GM18499 (cell line): ENCODE results near the gene POMGNT2.
"Not testable (repeated sequence)": the region's sequence is repeated elsewhere in the genome, so short reads cannot be mapped to it uniquely, and the experiment has no call there.

Source experiments
- ATAC-seq: cut with Tn5 transposase; IDR thresholded peaks from one replicate; pipeline ENCODE4 v1.9.1; 2021; ENCODE audit warnings: moderate number of reproducible peaks; ENCODE audit not compliant: insufficient read depth, unreplicated experiment

Gene POMGNT2

DNA sequence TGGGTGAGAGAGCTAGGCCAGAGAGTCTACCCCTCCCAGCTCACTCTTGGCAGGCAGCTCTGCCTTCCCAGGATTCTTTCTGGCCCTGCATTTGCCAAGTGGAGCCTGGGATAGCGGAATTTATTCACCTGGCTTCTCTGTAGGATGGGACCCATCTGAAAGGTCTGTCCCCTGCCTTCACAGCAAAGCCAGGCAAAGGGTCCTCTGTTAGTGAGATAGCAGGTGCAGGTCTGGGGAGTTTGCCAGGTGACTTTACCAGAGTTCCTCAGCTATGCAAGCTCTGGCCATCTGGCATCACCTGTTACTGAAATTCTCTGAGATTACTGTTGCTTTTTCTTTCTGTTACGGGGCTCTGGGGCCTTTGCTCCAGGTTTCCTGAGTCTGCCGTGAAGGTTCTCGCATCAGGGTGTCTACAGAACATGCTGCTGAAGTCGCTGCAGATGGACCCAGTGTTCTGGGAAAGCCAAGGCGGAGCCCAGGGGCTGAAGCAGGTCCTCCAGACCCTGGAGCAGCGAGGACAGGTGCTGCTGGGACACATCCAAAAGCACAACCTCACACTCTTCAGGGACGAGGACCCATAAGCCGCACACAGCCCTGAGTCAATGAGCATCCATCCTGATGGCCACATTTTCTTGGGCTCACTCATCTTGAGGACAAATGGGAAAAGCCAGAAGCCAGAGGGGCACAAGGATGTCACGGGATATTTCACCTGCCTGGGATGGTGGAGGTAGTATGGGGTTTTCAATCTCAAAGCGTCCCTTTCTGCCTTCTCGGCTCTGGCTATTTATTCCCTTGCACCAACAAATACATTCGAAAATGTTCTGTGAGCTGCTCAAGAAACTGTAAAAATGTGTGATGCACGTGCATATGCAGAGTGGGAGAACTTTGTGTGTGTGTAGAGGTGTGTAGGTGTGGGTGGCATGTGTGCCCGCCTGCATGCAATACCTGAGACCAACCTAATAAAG, 49.8 kb downstream of the POMGNT2 start:
- ATAC-seq: no peak

DNA sequence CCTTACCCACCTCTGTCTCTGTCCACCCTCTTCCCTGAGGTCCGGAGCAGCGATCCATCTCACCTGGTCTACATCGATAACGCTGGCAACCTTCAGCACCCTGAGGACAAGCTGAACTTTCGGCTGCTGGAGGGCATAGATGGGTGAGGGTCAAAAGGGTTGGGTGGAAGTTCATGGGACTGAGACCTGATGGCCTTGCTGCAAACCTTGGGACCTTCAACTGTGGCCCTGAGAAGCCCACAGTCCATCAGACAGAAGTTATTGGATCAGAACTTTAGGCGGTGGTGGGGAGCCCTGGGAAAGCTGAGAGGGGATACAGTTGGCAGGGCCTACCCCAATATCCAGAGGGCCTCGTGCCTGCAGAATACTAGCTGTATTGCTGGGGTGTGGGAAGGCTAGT, 50.5 kb downstream of the POMGNT2 start:
- no peak for ATAC-seq

DNA sequence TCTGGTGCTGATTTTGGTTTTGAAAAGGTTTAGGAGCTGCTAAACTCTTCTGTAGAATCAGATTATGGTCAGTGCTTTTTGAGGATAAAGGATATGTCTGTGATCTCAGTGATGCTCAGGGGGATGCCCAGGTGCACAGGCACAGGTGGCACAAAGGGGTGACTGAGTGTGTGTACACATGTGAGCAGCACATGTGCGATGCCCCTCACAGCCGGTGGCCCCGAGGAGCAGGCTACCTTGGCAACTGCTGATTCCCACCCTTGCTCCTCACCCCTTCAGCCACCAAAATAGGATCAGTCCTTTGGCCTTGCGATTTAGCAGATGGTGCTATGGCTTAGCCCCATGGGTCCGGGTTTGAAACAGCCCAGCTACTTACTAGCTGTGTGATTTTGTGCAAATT, 51.1 kb downstream of the POMGNT2 start:
- no peak for ATAC-seq

DNA sequence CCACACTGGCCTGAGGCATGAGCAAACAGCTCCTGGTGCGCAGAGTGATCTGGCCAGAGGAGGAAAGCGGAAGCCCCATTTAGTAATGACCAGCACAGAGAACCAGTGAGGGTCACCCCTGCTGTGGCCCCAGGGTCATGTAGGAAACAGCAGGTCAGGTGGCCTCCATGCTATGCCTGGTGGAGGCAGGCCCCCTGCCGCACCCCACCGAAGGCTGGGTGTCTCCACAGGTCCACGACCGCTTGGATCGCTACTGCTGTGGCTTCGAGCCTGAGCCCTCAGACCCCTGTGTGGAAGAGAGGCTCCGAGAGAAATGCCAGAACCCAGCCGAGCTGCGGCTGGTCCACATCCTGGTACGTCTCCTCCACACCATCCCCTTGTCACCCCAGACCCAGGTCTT, 52.6 kb downstream of the POMGNT2 start:
- no peak for ATAC-seq

DNA sequence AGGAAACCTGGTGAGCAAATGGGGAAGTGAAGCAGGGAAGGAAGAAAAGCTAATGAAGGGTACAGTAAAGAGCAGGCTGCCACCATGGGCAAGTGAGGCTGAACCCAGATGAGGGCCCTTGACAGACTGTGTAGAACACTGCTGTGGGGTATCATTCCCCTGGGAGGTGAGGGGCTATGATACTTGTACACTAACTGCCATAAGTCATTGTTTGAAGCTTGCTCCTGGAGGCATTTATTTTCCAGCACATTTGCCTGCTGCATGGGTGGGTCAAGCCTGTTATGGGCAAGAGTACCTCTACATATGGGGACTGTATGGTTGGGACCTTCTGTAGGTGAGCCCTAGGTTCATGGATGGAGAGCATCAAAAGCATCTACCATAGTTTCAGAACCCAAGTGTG, 57.4 kb downstream of the POMGNT2 start:
- no peak for ATAC-seq

DNA sequence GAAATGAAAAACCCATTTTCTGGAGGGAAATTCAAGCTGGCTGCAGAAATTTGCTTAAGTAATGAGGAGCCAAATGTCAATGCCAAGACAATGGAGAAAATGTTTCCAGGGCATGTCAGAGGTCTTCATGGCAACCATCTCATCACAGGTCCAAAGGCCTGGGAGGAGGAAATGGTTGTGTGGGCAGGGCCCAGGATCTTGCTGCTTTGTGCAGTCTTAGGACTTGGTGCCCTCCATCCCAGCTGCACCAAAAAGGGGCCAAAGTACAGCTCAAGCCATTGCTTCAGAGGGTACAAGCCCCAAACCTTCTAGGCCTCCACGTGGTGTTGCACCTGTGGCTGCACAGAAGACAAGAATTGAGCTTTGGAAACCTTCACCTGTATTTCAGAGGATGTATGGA, 59.3 kb downstream of the POMGNT2 start:
- no peak for ATAC-seq

DNA sequence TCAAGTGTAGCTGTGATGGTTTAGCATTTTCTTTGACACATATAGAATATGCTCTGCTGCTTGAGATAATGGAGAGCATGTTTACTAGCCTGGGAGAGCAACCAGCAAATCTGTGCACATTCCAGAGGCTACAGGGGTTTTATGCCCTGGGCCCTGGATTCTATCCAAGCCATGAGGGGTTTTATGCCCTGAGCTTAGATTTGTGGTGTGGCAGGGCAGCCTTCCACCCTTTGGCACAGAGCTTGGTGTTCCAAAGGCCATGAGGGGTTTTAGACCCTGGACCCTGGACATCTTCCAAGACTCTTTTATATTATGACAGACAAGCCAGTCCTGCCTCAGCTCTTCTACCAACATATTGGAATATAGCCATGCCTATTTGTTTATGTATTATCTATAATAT, 60.8 kb downstream of the POMGNT2 start:
- ATAC-seq: not testable (repeated sequence)

DNA sequence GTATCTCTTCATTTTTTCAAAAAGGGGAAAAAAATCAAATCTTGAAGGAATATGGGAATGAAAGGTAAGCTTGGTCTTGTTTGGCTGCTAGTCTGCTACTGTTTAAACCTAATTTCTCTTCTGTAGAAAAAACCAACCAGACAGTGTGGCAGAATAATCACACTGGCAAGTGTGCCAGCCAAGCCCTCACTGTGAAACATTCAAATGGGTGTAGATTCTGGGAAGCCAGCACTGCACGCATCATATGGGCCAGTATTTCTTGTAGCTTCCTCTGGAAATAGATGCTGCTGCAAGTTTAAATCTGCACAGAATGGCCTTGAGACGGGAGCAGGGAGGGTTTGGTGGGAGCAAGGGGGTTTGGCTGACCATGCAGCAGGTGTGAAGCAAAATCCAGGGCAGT, 62.1 kb downstream of the POMGNT2 start:
- no peak for ATAC-seq

DNA sequence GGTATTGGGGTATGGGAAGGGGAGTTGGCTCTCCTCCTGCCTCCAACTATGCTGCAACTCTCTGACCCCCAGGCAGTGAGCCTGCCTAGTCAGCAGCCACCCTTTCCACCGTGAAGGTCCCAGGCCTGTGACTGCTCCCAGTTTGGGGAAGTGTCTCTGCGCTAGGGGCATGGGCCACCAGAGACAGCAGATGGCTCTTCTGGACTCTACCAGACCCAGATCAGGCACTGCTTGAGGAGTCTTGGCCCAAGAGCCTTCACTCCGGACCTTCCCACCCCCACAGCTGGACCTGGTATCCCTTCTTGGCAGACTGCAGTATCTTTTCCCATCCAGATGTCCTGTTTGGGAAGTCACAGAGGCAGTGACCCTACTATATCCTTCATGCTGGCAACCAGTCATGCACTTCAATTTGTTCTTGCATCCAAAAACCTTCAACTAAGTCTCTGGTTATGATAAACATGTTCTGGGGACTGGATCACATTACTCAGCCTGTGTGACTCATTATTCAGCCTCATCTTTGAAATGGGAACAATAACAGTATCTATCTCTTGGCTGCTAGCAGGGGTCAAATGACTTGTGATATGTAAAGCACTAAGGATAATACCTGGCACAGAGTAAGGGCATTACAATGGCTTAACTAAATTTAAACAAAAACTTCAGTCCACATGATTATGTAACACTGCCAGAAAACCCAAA, 62.7 kb downstream of the POMGNT2 start:
- ATAC-seq: no peak

DNA sequence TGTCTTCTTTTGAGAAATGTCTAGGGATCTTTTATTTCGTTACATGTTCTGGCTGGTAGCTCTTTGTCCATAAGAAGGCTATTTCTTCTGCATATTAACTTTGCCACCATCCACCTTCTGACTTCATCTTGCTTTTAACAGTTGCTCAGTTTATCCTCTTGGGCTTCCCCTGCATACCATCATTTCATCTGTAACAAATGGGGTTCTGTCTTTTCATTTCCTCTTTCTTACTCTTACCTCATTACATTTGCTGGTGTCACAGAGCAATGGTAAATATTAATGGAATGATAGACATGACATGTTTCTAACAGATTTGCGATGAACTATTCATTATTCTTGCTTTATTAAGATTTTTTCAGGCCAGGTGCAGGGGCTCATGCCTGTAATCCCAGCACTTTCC, 64.4 kb downstream of the POMGNT2 start:
- no peak for ATAC-seq

DNA sequence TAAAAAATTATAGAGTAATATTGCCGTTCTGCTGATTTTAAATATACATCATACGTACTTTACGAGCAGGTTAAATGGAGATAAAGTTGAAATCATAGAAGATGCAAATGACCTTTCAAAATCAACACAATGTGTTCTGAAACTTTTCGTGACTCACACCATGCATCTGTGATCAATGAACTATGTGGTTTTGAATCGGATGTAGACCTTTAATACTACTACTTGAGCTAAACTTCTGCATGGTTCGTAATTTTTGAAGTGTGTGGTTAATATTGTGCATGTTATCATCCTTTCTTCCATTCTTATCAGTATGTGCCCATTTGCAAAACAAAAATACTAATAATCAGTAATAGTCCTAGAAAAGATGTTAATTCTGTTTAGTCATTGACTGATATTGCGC, 67.9 kb downstream of the POMGNT2 start:
- no peak for ATAC-seq

DNA sequence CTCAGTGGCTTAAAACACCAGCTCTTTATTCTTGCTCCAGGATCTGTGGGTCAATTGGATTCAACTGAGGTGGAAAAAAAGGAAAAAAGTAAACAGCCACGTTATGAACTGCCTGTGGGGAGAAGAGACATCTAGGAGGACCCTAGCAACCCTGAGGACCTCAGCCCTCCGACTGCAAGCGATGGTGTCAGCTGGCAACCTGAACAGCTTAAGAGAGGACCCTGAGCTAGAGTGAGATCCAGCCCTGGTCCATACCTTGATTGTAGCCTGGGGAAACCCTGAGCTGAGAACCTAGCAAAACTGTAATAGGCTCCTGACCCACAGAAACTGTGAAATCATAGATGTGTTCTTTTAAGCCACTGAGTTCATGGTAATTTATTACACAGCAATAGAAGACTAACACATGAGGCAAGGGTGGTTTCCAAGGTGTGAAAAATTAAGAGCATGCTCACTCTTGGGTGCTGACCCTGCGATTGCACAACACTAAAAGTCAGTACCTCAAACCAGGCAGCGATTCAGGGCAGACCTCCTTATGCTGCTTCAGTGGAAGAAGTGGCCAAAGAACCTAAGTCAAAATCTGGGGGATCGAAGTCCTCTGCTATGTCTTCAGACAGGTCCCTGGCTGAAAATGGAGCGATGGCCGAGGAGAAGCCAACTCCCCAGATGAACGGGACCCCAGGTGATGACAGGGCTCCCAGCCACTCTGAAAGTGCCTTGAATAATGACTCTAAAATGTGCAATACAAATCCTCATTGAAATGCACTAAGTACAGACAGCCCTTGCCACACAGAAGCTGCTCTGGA, 69.1 kb downstream of the POMGNT2 start:
- no peak for ATAC-seq

DNA sequence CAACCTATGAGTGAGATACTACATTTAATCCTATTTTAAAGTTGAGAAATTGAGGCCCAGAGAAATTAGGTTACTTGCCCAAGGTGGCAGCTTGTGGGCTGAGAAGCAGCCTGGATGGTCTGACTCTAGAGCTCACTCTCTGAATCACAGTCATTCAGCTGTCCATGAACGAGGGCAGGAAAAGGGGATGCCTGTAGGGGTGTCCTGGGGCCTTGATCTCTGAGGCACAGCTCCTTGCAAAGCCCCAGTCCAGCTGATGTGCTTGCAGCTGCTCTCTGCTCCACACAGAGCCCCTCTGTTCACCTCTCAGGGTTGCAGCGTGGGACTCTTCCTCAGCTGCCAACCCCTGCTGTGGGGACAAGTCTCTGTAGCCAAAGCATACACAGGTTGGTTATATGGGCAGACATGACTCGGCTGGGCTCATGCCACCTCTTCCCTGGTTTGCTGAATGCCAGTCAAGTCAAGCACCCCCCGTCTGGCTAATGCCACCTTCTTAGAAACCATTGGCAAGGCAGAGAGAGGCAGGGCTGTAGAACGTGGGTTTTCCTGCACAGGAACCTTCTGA, 70.0 kb downstream of the POMGNT2 start:
- ATAC-seq: no peak

DNA sequence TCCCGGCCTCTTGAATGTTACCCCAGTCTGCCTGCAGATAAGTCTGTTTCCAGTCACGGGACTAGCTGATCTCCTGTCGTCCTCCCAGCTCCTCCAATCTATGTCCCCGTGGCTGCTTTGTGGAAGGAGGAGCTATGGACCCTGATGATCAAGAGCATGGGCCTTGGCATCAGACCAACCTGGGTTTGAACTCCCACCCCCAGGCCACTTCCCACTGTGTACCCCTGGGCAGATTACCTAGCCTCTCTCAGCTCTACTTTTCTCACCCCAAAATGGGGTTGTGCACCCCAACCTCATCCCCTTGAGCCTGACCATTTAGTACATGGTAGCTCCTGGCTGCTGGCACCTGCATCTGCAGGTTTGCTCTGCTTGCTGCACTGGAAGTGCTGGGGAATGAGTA, 71.0 kb downstream of the POMGNT2 start:
- ATAC-seq: no peak

DNA sequence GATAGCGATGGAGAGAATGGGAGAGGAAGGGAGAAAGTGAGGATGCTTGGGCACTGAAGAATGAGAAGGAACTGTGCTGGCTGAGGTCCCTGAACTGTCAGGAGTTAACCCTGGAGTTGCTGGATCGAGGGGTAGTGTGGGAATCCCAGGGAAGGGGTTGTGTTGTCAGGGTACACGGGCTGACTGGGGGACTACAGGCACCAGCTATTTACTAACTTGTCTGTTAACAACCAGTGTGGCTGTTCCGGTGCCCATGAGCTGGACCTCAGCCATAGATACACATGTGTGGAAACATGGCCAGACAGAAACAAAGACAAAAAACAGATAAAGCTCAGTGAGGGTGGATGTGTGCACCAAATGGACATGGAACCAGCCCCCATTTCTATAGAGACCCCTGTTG, 71.7 kb downstream of the POMGNT2 start:
- ATAC-seq: no peak

DNA sequence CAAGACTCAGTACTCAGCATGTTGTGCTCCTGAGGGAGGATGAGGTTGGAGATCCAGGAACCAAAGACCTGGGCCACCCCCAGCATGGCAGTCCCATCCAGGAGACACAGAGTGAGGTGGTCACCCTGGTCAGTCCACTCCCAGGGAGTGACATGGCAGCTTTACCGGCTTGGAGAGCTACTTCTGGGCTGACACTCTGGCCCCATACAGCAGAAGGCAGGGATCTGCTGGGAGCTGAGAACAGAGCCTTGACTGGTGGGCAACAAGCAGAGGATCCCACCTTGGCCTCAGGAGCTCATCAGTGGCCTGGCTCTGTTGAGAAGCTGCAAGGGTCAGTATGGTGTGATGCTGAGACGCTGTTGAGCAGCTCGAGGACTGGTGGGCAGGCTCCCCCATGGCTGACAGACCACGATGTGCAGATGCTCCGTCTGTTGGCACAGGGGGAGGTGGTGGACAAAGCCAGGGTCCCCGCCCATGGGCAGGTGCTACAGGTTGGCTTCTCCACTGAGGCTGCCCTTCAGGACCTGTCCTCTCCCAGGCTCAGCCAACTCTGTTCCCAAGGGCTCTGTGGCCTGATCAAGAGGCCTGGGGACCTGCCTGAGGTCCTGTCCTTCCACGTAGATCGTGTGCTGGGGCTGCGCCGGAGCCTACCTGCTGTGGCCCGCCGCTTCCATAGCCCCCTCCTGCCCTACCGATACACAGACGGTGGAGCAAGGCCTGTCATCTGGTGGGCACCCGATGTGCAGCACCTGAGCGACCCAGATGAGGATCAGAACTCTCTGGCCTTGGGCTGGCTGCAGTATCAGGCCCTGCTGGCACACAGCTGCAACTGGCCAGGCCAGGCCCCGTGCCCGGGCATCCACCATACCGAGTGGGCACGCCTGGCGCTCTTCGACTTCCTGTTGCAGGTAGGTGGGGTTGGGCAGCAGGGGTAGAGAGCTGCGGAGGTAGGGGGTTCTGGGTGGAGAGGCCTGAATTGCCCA, 72.9 kb downstream of the POMGNT2 start:
- no peak for ATAC-seq

DNA sequence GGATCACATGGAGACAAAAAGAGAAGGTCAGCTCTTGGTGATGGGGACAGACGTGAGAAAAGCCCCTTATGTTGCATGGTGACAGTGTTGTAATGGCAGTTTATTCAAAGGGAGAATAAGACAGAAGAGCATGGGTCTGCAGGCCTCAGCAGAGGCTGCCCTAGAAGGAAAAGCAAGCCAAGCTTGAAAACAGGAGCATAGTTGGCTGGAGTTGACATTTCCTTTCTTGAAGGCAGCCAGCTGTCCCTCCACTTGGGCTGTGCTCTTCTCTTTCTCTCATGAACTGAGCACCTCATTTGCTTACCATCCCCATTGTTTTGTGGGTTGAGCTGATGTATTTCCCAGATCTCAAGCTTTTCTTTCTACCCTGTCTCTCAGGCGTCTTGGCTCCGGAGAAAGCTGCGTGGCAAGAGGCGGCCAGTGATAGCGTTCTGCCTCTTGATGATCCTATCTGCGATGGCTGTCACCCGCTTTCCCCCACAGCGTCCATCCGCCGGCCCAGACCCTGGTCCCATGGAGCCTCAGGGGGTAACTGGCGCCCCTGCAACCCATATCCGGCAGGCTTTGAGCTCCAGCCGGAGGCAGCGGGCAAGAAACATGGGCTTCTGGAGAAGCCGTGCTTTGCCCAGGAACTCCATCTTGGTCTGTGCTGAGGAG, 73.9 kb downstream of the POMGNT2 start:
- ATAC-seq: no peak

DNA sequence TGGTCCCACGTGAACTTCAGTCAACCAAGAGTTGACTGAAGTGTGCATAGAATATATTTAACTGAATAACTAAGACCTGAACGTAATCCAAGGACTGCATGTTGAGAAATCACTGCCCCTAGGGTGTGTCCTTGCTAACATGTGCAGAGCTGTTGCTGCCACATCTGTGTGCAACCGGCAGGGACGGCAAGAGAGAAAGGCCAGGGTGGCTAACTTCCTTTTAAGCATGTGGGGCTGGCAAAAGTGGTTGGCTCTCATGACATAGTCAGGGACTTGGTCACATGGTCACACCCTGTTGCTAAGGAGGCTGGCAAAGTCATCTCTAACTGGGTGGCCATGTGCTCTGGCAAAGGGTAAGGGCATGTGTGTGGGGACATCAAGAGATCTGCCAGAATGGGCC, 74.4 kb downstream of the POMGNT2 start:
- no peak for ATAC-seq
